CD14-positive monocyte (primary cell): ENCODE results near the gene PAX9. TPM values are rescaled to one million over a fixed set of nuclear protein-coding genes. Genes with fewer than 3 reads are reported as not detected.

Experiments used
- DNase-seq, 3 donors: peaks; one replicate each; pipeline ENCODE4 v3.0.0-alpha.2; 2011 to 2022
- H2AFZ ChIP-seq: 2 replicates; pipeline ENCODE4 v1.6.0; 2012; ENCODE audit warnings: mild to moderate bottlenecking, low read depth, low read length, inconsistent platforms; ENCODE audit not compliant: insufficient read depth, poor library complexity, severe bottlenecking
- H3K27ac ChIP-seq, 2 donors: 1 replicate in 1 of 2; 2 replicates in 1 of 2; pipeline ENCODE4 v1.5.1; 2012 to 2013; ENCODE audit warnings: low read length in 2 of 2, control low read depth in 1 of 2, inconsistent platforms in 1 of 2, low read depth in 1 of 2, mild to moderate bottlenecking in 1 of 2
- H3K27me3 ChIP-seq, 2 donors: one replicate each; pipeline versions ENCODE4 v1.6.0 to v1.6.1; 2011 to 2013; ENCODE audit warnings: low read length in 2 of 2; ENCODE audit not compliant: control insufficient read depth in 2 of 2, insufficient read depth in 2 of 2
- H3K36me3 ChIP-seq, 2 donors: replicated peaks in 1 of 2; 1 replicate in 1 of 2; 2 replicates in 1 of 2; pipeline versions ENCODE4 v1.5.1 to v1.6.1; 2012 to 2013; ENCODE audit warnings: low read length in 2 of 2, control low read depth in 1 of 2, inconsistent platforms in 1 of 2, mild to moderate bottlenecking in 1 of 2; ENCODE audit not compliant: insufficient read depth in 2 of 2, control insufficient read depth in 1 of 2
- H3K4me1 ChIP-seq, 2 donors: 1 replicate in 1 of 2; 2 replicates in 1 of 2; pipeline versions ENCODE4 v1.5.1 to v1.6.1; 2012 to 2013; ENCODE audit warnings: low read length in 2 of 2, control low read depth in 1 of 2, inconsistent platforms in 1 of 2, mild to moderate bottlenecking in 1 of 2, moderate library complexity in 1 of 2; ENCODE audit not compliant: insufficient read depth in 2 of 2, control insufficient read depth in 1 of 2
- H3K4me2 ChIP-seq: replicated peaks from 2 replicates; pipeline ENCODE3; 2012; ENCODE audit warnings: low read length, moderate library complexity, mild to moderate bottlenecking; ENCODE audit not compliant: poor library complexity, severe bottlenecking; ENCODE audit errors: extremely low read depth
- H3K4me3 ChIP-seq, 3 experiments: fragments of 200-600 bp in 1 of 3; sonication (generic) in 1 of 3; replicated peaks in 1 of 3; 1 replicate in 2 of 3; 2 replicates in 1 of 3; pipeline ENCODE4 v1.5.1; 2011 to 2013; ENCODE audit warnings: low read length in 3 of 3, mild to moderate bottlenecking in 3 of 3, control low read depth in 2 of 3, low read depth in 2 of 3, inconsistent platforms in 1 of 3, moderate library complexity in 1 of 3
- H3K79me2 ChIP-seq: 2 replicates; pipeline ENCODE4 v1.6.0; 2012; ENCODE audit warnings: mild to moderate bottlenecking, control low read depth, inconsistent platforms, low read length, moderate library complexity; ENCODE audit not compliant: insufficient read depth
- H3K9ac ChIP-seq: 2 replicates; pipeline ENCODE4 v1.6.0; 2017; ENCODE audit warnings: low read length, mild to moderate bottlenecking; ENCODE audit not compliant: insufficient read depth, poor library complexity, severe bottlenecking
- H3K9me3 ChIP-seq, 2 donors: replicated peaks in 1 of 2; 1 replicate in 1 of 2; 2 replicates in 1 of 2; pipeline versions ENCODE4 v1.5.1 to v1.6.1; 2012 to 2013; ENCODE audit warnings: low read length in 2 of 2, control low read depth in 1 of 2; ENCODE audit not compliant: control insufficient read depth in 1 of 2, insufficient read depth in 1 of 2
- H4K20me1 ChIP-seq: 2 replicates; pipeline ENCODE4 v1.6.0; 2012; ENCODE audit warnings: mild to moderate bottlenecking, low read length, control low read depth, moderate library complexity; ENCODE audit not compliant: insufficient read depth
- H3K27ac Mint-ChIP-seq, 7 donors: one replicate each; pipeline ENCODE4 v1.8.0; 2020; ENCODE audit warnings: mild to moderate bottlenecking in 7 of 7, mixed read lengths in 7 of 7, moderate library complexity in 6 of 7, inconsistent platforms in 2 of 7
- H3K27me3 Mint-ChIP-seq, 3 donors: one replicate each; pipeline ENCODE4 v1.8.0; 2021 to 2022; ENCODE audit warnings: low read depth in 3 of 3, mild to moderate bottlenecking in 3 of 3, mixed read lengths in 3 of 3, moderate library complexity in 3 of 3, inconsistent platforms in 1 of 3
- H3K36me3 Mint-ChIP-seq, 2 donors: one replicate each; pipeline ENCODE4 v1.8.0; 2020; ENCODE audit warnings: mixed read lengths in 2 of 2, inconsistent platforms in 1 of 2, mild to moderate bottlenecking in 1 of 2
- H3K4me1 Mint-ChIP-seq: one replicate; pipeline ENCODE4 v1.8.0; 2020; ENCODE audit warnings: mild to moderate bottlenecking, mixed read lengths
- H3K4me3 Mint-ChIP-seq, 2 donors: one replicate each; pipeline ENCODE4 v1.8.0; 2020; ENCODE audit warnings: mild to moderate bottlenecking in 2 of 2, mixed read lengths in 2 of 2, moderate library complexity in 1 of 2
- H3K9me3 Mint-ChIP-seq, 7 donors: one replicate each; pipeline ENCODE4 v1.8.0; 2020 to 2022; ENCODE audit warnings: mixed read lengths in 7 of 7, mild to moderate bottlenecking in 6 of 7, moderate library complexity in 6 of 7, inconsistent platforms in 2 of 7
- CTCF ChIP-seq: fragments of 200-600 bp; IDR thresholded peaks from one replicate; pipeline ENCODE4 v1.8.0; 2022; ENCODE audit warnings: antibody characterized with exemption, mild to moderate bottlenecking
- WGBS: methylation state at CpG from one replicate; pipeline ENCODE4 v1.1.5; 2013; ENCODE audit warnings: missing lambda C conversion rate; ENCODE audit not compliant: insufficient coverage; 5-methylcytosine and 5-hydroxymethylcytosine counted together
- intact Hi-C, 2 donors: fragments of 100-400 bp; cut with micrococcal nuclease; formaldehyde crosslinking; loops; one replicate each; pipeline versions ENCODE4 v1.15.0 to v1.15.1; 2023
- polyA plus RNA-seq, 3 donors: library from polyadenylated mRNA; depleted of rRNA in 1 of 3; unstranded in 2 of 3; stranded (reverse) in 1 of 3; fragments of 300-500 nt in 2 of 3; fragments of >200 nt in 1 of 3; fragmentation: Illumina TruSeq in 2 of 3; gene quantifications; 1 replicate in 2 of 3; 2 replicates in 1 of 3; pipeline ENCODE4 v1.2.3, GENCODE V29; 2012 to 2021

PAX9 gene
- polyA plus RNA-seq, 3 donors = not detected

DNA sequence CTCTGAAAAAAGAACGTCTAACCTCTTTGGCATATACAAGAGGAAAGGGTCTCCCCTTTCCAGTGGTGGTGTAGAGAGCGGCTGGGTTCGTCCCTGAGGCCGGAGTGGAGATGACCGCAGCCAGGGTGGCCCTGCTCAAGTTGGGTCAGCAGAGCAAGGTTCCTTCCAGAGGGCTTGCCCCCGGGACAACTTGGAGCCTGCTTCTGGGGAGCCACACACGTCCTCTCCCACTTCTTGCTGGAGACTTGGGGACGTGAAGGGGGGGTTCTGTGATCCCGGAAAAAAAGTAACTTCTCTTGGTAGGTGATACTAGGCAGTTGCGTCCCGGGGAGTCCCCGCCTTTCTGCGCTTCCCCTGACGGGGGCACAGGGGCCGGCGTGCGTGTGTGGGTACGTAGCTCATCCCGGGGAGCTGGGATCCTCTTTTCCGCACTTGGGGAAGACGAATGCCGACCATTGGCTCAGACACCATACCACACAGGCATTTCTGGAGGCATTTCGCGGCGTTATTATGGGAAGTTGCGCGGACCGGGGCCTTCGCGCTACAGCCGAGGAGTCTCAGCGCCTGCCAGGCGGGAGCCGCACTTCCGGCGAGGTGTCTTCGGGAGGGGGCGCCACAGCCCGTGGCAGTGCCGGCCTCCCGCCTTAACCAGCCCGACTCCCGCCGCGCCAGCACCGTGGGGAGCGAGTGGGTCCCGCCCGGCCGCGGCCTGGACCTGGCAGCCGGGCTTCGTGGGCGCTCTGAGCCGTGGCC is 14.8 kb upstream of the PAX9 start:
- no peak overlapping the region for H3K27ac Mint-ChIP-seq
- no peak overlapping the region for H3K27ac ChIP-seq
- no peaks in the 10 kb centered on the region for H3K79me2 ChIP-seq
- peaks cover 3% of the 10 kb centered on the region for H3K4me1 Mint-ChIP-seq
- H4K20me1 ChIP-seq = no peaks in the 10 kb centered on the region
- H3K4me3 Mint-ChIP-seq = peak overlapping the region in 1 of 2 donors; percentile 79
- WGBS = 3% methylated on average over 47 of the region's 55 CpGs
- peaks cover 0 to 19% (median 7%) of the 10 kb centered on the region in 7 donors for H3K9me3 Mint-ChIP-seq
- H3K9me3 ChIP-seq = peaks cover 0 to 23% of the 10 kb centered on the region in 2 donors
- H3K36me3 Mint-ChIP-seq = peaks cover 0 to 4% of the 10 kb centered on the region in 2 donors
- H3K36me3 ChIP-seq = no peaks in the 10 kb centered on the region
- no peak overlapping the region for H3K4me3 ChIP-seq
- H3K27me3 ChIP-seq = peaks cover 69 to 76% of the 10 kb centered on the region in 2 donors
- no peak for DNase-seq
- H3K9ac ChIP-seq = no peak overlapping the region
- peaks cover 60 to 77% (median 62%) of the 10 kb centered on the region in 3 donors for H3K27me3 Mint-ChIP-seq
- TF ChIP-seq CTCF = no peak
- no peaks in the 10 kb centered on the region for H3K4me1 ChIP-seq
- no peak overlapping the region for H3K4me2 ChIP-seq
- H2AFZ ChIP-seq = no peak overlapping the region
- intact Hi-C loops = no loop called here

DNA sequence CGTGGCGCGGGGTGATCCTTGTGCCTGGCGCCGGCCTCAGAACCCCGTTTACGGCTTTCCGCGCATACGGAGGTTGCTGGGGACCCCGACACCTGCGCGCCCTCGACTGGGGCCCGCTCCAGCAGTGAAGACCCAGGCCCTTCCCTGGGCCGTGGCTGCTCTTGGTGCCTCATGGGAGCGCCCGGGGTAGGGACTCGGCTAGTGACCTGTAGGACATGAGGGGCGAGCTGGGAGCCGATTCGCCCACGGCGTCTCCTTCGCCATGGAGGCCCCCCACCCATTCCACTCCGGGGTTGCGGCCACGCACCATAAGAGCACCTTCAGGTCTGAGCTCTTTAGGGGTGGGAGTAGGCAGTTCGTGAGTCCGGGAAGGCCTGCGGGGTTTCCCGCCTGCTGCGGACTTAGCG is 14.2 kb upstream of the PAX9 start:
- Histone ChIP-seq H3K4me2 (no peak overlapping the region), H4K20me1 (no peaks in the 10 kb centered on the region), H3K27ac (no peak overlapping the region), H3K4me1 (no peaks in the 10 kb centered on the region), H2AFZ (no peak overlapping the region), H3K36me3 (no peaks in the 10 kb centered on the region), H3K4me3 (no peak overlapping the region), H3K9ac (no peak overlapping the region), H3K9me3 (peaks cover 0 to 23% of the 10 kb centered on the region in 2 donors), H3K79me2 (no peaks in the 10 kb centered on the region), H3K27me3 (peaks cover 73 to 80% of the 10 kb centered on the region in 2 donors)
- Mint-ChIP-seq H3K27me3 (peaks cover 63 to 83% (median 66%) of the 10 kb centered on the region in 3 donors), H3K4me1 (peaks cover 3% of the 10 kb centered on the region), H3K27ac (no peak overlapping the region), H3K36me3 (peaks cover 0 to 4% of the 10 kb centered on the region in 2 donors), H3K9me3 (peaks cover 0 to 19% (median 7%) of the 10 kb centered on the region in 7 donors), H3K4me3 (peak overlapping the region in 1 of 2 donors; percentile 79)
- no peak for DNase-seq
- no peak for TF ChIP-seq CTCF
- intact Hi-C loops = no loop called here
- 2% methylated on average over 25 of the region's 34 CpGs for WGBS
